SK-N-SH (cell line): ENCODE data around the gene ERC1.

Experiments used
- GATA2 ChIP-seq: sonication (generic); formaldehyde crosslinking; IDR thresholded peaks from 2 replicates; pipeline ENCODE4 v1.5.0; 2020; ENCODE audit warnings: mild to moderate bottlenecking, missing genetic modification reagents
- MAX ChIP-seq: IDR thresholded peaks from 2 replicates; pipeline ENCODE4 v1.4.0; 2012; ENCODE audit warnings: low read depth
- POLR2AphosphoS5 ChIP-seq: IDR thresholded peaks from 2 replicates; pipeline ENCODE4 v1.6.1; 2012; ENCODE audit warnings: low read depth, low read length
- RAD21 ChIP-seq: IDR thresholded peaks from 2 replicates; pipeline ENCODE4 v1.6.1; 2012; ENCODE audit warnings: mild to moderate bottlenecking, low read length
- TF ChIP-seq, protein P1 (sequence below): fragments of 200-600 bp; sonication (generic); IDR thresholded peaks from 2 replicates; pipeline ENCODE4 v1.6.1; 2017; ENCODE audit warnings: antibody characterized with exemption, mild to moderate bottlenecking, moderate library complexity

DNA sequence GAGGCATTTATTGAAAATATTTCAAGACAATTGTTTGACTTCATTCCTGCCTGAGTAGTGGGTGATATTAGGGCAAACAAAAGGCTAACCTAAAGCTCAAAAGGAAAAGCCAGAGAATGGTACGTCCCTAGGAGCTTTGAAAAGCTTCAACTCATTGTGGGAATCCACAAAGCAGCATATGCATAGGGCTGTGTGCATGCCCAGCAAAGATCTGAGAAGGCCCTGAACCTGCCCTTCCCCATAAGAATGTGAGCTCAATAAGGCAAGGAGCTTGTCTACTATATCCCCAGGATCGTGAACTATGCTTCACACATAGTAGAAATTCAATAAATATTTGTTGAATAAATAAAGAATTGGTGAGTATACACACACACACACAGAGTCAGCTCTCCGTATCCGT, 22.5 kb upstream of the ERC1 start:
- TF ChIP-seq RAD21 (no peak), GATA2 (CRISPR knock-in tag) (no peak), MAX (no peak), POLR2AphosphoS5 (no peak)
- TF ChIP-seq, protein P1, sequence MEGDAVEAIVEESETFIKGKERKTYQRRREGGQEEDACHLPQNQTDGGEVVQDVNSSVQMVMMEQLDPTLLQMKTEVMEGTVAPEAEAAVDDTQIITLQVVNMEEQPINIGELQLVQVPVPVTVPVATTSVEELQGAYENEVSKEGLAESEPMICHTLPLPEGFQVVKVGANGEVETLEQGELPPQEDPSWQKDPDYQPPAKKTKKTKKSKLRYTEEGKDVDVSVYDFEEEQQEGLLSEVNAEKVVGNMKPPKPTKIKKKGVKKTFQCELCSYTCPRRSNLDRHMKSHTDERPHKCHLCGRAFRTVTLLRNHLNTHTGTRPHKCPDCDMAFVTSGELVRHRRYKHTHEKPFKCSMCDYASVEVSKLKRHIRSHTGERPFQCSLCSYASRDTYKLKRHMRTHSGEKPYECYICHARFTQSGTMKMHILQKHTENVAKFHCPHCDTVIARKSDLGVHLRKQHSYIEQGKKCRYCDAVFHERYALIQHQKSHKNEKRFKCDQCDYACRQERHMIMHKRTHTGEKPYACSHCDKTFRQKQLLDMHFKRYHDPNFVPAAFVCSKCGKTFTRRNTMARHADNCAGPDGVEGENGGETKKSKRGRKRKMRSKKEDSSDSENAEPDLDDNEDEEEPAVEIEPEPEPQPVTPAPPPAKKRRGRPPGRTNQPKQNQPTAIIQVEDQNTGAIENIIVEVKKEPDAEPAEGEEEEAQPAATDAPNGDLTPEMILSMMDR: no peak
